ENCODE results near the gene AGXT.
"Not testable (repeated sequence)": the region's sequence is repeated elsewhere in the genome, so short reads cannot be mapped to it uniquely, and the experiment has no call there.

AGXT gene

GRCh38 chr2:240840435-240841060, 28.1 kb upstream of the AGXT start:
- DNase-seq, result no peak

- DNase-seq, result not testable (repeated sequence)
Measured at GRCh38 chr2:240846309-240846708, 22.3 kb upstream of the AGXT start.

- DNase-seq, result no peak
Measured at GRCh38 chr2:240846873-240847595, 21.6 kb upstream of the AGXT start.

GRCh38 chr2:240847817-240848216, 20.8 kb upstream of the AGXT start:
- DNase-seq, result no peak

- DNase-seq, result no peak
Measured at GRCh38 chr2:240848900-240849680, 19.5 kb upstream of the AGXT start.

GRCh38 chr2:240850026-240850425, 18.6 kb upstream of the AGXT start:
- DNase-seq, result no peak

GRCh38 chr2:240850756-240851077, 17.9 kb upstream of the AGXT start:
- DNase-seq, result no peak

GRCh38 chr2:240851078-240851991, 17.3 kb upstream of the AGXT start:
- DNase-seq, result peak; percentile 89

- no peak for DNase-seq
Measured at GRCh38 chr2:240852671-240853314, 15.8 kb upstream of the AGXT start.

GRCh38 chr2:240855670-240856069, 13.0 kb upstream of the AGXT start:
- DNase-seq, result no peak

- DNase-seq, result no peak
Measured at GRCh38 chr2:240856151-240856980, 12.3 kb upstream of the AGXT start.

GRCh38 chr2:240857039-240858008, 11.3 kb upstream of the AGXT start:
- no peak for DNase-seq

- DNase-seq, result no peak
Measured at GRCh38 chr2:240858321-240858720, 10.3 kb upstream of the AGXT start.

- no peak for DNase-seq
Measured at GRCh38 chr2:240858871-240859270, 9.8 kb upstream of the AGXT start.

- DNase-seq, result no peak
Measured at GRCh38 chr2:240861547-240861946, 7.1 kb upstream of the AGXT start.

GRCh38 chr2:240864475-240864874, 4.1 kb upstream of the AGXT start:
- DNase-seq, result no peak

- DNase-seq, result no peak
Measured at GRCh38 chr2:240865391-240865790, 3.2 kb upstream of the AGXT start.

- no peak for DNase-seq
Measured at GRCh38 chr2:240869109-240869955, 708 bp downstream of the AGXT start.
